Peyer's patch (tissue), 4 donors: ENCODE measurements around the gene TMC6. TPM values are rescaled to one million over a fixed set of nuclear protein-coding genes. Genes with fewer than 3 reads are reported as not detected.

Experiments
- DNase-seq, 3 donors: peaks; one replicate each; pipeline ENCODE4 v3.0.0-alpha.2; 2017 to 2019
- H3K27ac ChIP-seq, 4 donors: fragments of 200-600 bp; sonication (generic); one replicate each; pipeline ENCODE4 v1.5.1; 2016 to 2019
- H3K27me3 ChIP-seq, 2 donors: fragments of 200-600 bp; sonication (generic); one replicate each; pipeline ENCODE4 v1.5.1; 2019
- H3K36me3 ChIP-seq, 3 donors: fragments of 200-600 bp; sonication (generic); one replicate each; pipeline ENCODE4 v1.5.1; 2016 to 2019
- H3K4me1 ChIP-seq, 4 donors: fragments of 200-600 bp; sonication (generic); one replicate each; pipeline ENCODE4 v1.5.1; 2016 to 2019
- H3K4me3 ChIP-seq, 4 donors: fragments of 200-600 bp; sonication (generic); 1 replicate in 3 of 4; 2 replicates in 1 of 4; pipeline ENCODE4 v1.5.1; 2016 to 2019; ENCODE audit warnings: mild to moderate bottlenecking in 1 of 4
- H3K9me3 ChIP-seq, 4 donors: fragments of 200-600 bp; sonication (generic); one replicate each; pipeline ENCODE4 v1.5.1; 2016 to 2019; ENCODE audit warnings: mild to moderate bottlenecking in 1 of 4
- CTCF ChIP-seq, 6 experiments: fragments of 450-650 bp in 4 of 6; fragments of 200-600 bp in 2 of 6; sonication (generic) in 1 of 6; IDR thresholded peaks; one replicate each; pipeline ENCODE4 v1.5.1; 2017 to 2019; ENCODE audit warnings: antibody characterized with exemption in 6 of 6, mild to moderate bottlenecking in 3 of 6, moderate library complexity in 1 of 6
- POLR2A ChIP-seq, 2 donors: fragments of 450-650 bp; IDR thresholded peaks; one replicate each; pipeline ENCODE4 v1.5.1; 2017; ENCODE audit warnings: antibody characterized with exemption in 2 of 2, mild to moderate bottlenecking in 2 of 2, moderate library complexity in 2 of 2
- total RNA-seq, 4 donors: library from RNA; depleted of rRNA; stranded (reverse); fragments of >200 nt; gene quantifications; one replicate each; pipeline ENCODE4 v1.1.0, GENCODE V29; 2016

The TMC6 gene
- total RNA-seq, 4 donors from 2014 or later = 54.5 to 107 (median 94.9) TPM

- H3K4me1 ChIP-seq = peaks cover 0 to 47% (median 37%) of the 10 kb centered on the region in 4 donors
- H3K27ac ChIP-seq = peak overlapping the region in 2 of 4 donors; percentile 6 to 75
- no peaks in the 10 kb centered on the region for H3K9me3 ChIP-seq
- no peaks in the 10 kb centered on the region for H3K27me3 ChIP-seq
- peak in 2 of 3 donors; percentile 59 to 72 for DNase-seq
- no peaks in the 10 kb centered on the region for H3K36me3 ChIP-seq
- no peak for TF ChIP-seq POLR2A (IDR thresholded peaks at IDR 0.05)
- TF ChIP-seq CTCF (IDR thresholded peaks at IDR 0.05) = peak in 5 of 6 experiments; percentile 23 to 49 (median 33)
- H3K4me3 ChIP-seq = peak overlapping the region in 1 of 4 donors; percentile 20
Measured at GRCh38 chr17:78137392-78138203, 9.0 kb upstream of the TMC6 start.

DNA sequence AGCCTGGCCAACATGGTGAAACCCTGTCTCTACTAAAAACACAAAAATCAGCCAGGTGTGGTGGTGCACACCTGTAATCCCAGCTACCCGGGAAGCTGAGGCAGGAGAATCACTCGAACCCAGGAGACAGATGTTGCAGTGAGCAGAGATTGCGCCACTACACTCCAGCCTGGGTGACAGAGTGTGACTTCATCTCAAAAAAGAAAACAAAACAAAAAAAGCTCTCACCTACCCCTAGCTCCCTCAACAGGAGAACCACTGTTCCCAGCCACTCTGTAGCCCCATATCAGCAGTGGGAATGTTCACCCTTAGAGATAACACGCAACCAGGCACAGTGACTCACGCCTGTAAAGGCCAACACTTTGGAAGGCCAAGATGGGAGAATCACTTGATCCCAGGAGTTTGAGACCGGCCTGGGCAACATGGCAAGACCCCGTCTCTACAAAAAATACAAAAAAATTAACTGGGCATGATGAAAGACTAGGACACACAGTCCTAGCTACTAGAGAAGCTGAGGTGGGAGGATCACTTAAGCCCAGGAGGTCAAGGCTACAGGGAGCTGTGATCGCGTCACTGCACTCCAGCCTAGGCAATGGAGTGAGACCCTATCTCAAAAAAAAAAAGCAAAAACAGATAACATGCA lies 7.4 kb upstream of the TMC6 start:
- DNase-seq = no peak
- TF ChIP-seq POLR2A (IDR thresholded peaks at IDR 0.05) (no peak), CTCF (IDR thresholded peaks at IDR 0.05) (no peak)

GRCh38 chr17:78134899-78135385 lies 6.4 kb upstream of the TMC6 start:
- DNase-seq = no peak
- Histone ChIP-seq H3K9me3 (no peaks in the 10 kb centered on the region), H3K4me1 (peaks cover 0 to 39% (median 33%) of the 10 kb centered on the region in 4 donors), H3K36me3 (no peaks in the 10 kb centered on the region), H3K4me3 (no peak overlapping the region), H3K27me3 (no peaks in the 10 kb centered on the region), H3K27ac (peak overlapping the region in 1 of 4 donors; percentile 99)
- no peak for TF ChIP-seq POLR2A (IDR thresholded peaks at IDR 0.05)
- TF ChIP-seq CTCF (IDR thresholded peaks at IDR 0.05) = no peak

More for the DNA sequence above, 7.4 kb upstream of the TMC6 start:
- Histone ChIP-seq H3K27ac (no peak overlapping the region), H3K27me3 (no peaks in the 10 kb centered on the region), H3K4me3 (no peak overlapping the region), H3K4me1 (peaks cover 0 to 46% (median 36%) of the 10 kb centered on the region in 4 donors), H3K9me3 (no peaks in the 10 kb centered on the region), H3K36me3 (no peaks in the 10 kb centered on the region)

- Histone ChIP-seq H3K27me3 (no peaks in the 10 kb centered on the region), H3K4me1 (peaks cover 3 to 46% (median 40%) of the 10 kb centered on the region in 4 donors), H3K4me3 (peak overlapping the region in 1 of 4 donors; percentile 97), H3K36me3 (no peaks in the 10 kb centered on the region), H3K27ac (peak overlapping the region in 3 of 4 donors; percentile 30 to 99 (median 84)), H3K9me3 (no peaks in the 10 kb centered on the region)
- DNase-seq = peak; percentile 80 to 93 (median 84)
- TF ChIP-seq POLR2A (IDR thresholded peaks at IDR 0.05) (no peak), CTCF (IDR thresholded peaks at IDR 0.05) (peak in 5 of 6 experiments; percentile 58 to 76 (median 71))
Measured at GRCh38 chr17:78133971-78134898, 5.7 kb upstream of the TMC6 start.
